Kidney (tissue), 14 donors: ENCODE measurements around the gene HOXD11. TPM values are rescaled to one million over a fixed set of nuclear protein-coding genes. Genes with fewer than 3 reads are reported as not detected.
A peak's percentile ranks its signal among the peaks of the same experiment; 100 is the strongest.

Source experiments
- DNase-seq, 5 donors: peaks; one replicate each; pipeline ENCODE4 v3.0.0-alpha.2; 2013 to 2020
- FAIRE-seq: peaks from 2 replicates; lab custom pipeline; 2012; peaks lifted over from hg19 to GRCh38; lab: Jason Lieb, UNC
- H3K27ac ChIP-seq, 2 donors: one replicate each; pipeline ENCODE4 v1.7.0; 2013; ENCODE audit warnings: low read depth in 2 of 2, low read length in 2 of 2, inconsistent platforms in 1 of 2
- H3K27me3 ChIP-seq: one replicate; pipeline ENCODE4 v1.7.1; 2013; ENCODE audit warnings: low read length, inconsistent platforms; ENCODE audit not compliant: control insufficient read depth, insufficient read depth
- H3K36me3 ChIP-seq, 3 donors: one replicate each; pipeline versions ENCODE4 v1.7.0 to v1.7.1; 2013; ENCODE audit warnings: low read length in 3 of 3, control low read depth in 1 of 3, inconsistent platforms in 1 of 3; ENCODE audit not compliant: insufficient read depth in 3 of 3, control insufficient read depth in 2 of 3
- H3K4me1 ChIP-seq, 3 donors: one replicate each; pipeline versions ENCODE4 v1.7.0 to v1.7.1; 2013; ENCODE audit warnings: low read length in 3 of 3, inconsistent platforms in 1 of 3, low read depth in 1 of 3; ENCODE audit not compliant: control insufficient read depth in 2 of 3, insufficient read depth in 2 of 3
- H3K4me3 ChIP-seq, 3 donors: one replicate each; pipeline versions ENCODE4 v1.7.0 to v1.8.1; 2013; ENCODE audit warnings: low read length in 3 of 3, control low read depth in 1 of 3, inconsistent platforms in 1 of 3
- H3K9ac ChIP-seq, 3 donors: one replicate each; pipeline versions ENCODE4 v1.7.0 to v1.7.1; 2013; ENCODE audit warnings: low read length in 3 of 3, control low read depth in 1 of 3, inconsistent platforms in 1 of 3
- H3K9me3 ChIP-seq, 3 donors: one replicate each; pipeline versions ENCODE4 v1.7.0 to v1.7.1; 2013; ENCODE audit warnings: low read length in 3 of 3, control low read depth in 1 of 3, inconsistent platforms in 1 of 3; ENCODE audit not compliant: control insufficient read depth in 2 of 3, insufficient read depth in 1 of 3
- intact Hi-C: fragments of 100-400 bp; cut with DNase I; formaldehyde crosslinking; loops from one replicate; pipeline ENCODE4 v1.11.1; 2022
- polyA plus RNA-seq: library from polyadenylated mRNA; stranded (reverse); fragments of 350-450 nt; fragmentation: Illumina TruSeq; extraction: RNeasy Lipid Tissue Mini Kit (QIAGEN cat#74804); gene quantifications from one replicate; pipeline ENCODE4 v1.2.3, GENCODE V29; 2014; ENCODE audit warnings: low read depth, low replicate concordance; ENCODE audit not compliant: insufficient read depth
- total RNA-seq: library from RNA; stranded (reverse); fragmentation: NEBNext Ultra II Directional; extraction: Animal tissue kit (Norgen Biotek cat#: 25700); gene quantifications from one replicate; pipeline ENCODE4 v1.2.1, GENCODE V29; 2021
- TF ChIP-seq, protein P1 (sequence below): IDR thresholded peaks from 3 replicates; pipeline ENCODE4 v1.5.1; 2012; ENCODE audit warnings: mild to moderate bottlenecking, moderate library complexity, borderline replicate concordance; ENCODE audit not compliant: insufficient read depth; ENCODE audit errors: extremely low read depth
- donor health status: control.
- donor health status: control.
- donor health status: control.
- donor health status: control.
- donor health status: control.
- donor health status: DM: yes; HTN: yes; CAD: no.
- donor health status: Normal renal cell carcinoma (clear cell type).

Gene HOXD11
- total and polyA plus RNA-seq, 2 donors from 2014 or later: 5.8 to 15.9 TPM

DNA sequence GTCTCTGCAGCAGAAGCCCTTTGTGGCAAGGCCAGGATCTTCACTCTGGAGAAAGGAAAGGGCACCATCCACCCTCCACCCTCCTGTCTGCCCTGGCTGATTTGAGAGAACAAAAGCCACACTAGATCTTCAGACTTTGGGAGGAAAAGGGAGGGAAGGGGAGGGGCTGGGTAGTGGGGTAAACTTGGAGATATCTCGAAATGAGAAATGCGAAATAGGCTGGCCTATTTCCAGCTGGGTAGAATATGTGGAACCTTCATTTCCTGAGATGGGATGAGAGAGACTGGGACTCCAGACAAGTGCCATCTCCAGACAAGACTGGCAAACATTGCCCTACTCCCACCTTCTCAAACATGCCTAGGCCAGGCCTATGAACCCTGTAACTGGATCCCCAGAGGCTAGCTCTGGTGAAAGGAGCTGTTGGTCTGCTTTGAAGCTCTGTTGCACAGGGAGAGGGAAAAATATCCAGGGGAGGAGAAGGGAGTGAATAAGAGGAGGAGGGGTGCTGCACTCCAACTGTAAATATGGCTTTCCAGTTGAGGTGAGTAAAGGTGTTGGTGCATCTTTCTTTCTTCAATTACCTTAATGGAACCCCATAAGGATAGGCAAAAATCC is 5.8 kb upstream of the HOXD11 start:
- peak in 3 of 5 donors; percentile 66 to 81 (median 80) for DNase-seq
- Histone ChIP-seq H3K27me3 (peaks cover 47% of the 10 kb centered on the region), H3K4me3 (no peak overlapping the region), H3K4me1 (peaks cover 0 to 13% (median 5%) of the 10 kb centered on the region in 3 donors), H3K27ac (no peak overlapping the region), H3K9ac (no peak overlapping the region), H3K36me3 (no peaks in the 10 kb centered on the region), H3K9me3 (no peaks in the 10 kb centered on the region)
- no peak for FAIRE-seq
- intact Hi-C loops: no loop called here
- TF ChIP-seq, protein P1, sequence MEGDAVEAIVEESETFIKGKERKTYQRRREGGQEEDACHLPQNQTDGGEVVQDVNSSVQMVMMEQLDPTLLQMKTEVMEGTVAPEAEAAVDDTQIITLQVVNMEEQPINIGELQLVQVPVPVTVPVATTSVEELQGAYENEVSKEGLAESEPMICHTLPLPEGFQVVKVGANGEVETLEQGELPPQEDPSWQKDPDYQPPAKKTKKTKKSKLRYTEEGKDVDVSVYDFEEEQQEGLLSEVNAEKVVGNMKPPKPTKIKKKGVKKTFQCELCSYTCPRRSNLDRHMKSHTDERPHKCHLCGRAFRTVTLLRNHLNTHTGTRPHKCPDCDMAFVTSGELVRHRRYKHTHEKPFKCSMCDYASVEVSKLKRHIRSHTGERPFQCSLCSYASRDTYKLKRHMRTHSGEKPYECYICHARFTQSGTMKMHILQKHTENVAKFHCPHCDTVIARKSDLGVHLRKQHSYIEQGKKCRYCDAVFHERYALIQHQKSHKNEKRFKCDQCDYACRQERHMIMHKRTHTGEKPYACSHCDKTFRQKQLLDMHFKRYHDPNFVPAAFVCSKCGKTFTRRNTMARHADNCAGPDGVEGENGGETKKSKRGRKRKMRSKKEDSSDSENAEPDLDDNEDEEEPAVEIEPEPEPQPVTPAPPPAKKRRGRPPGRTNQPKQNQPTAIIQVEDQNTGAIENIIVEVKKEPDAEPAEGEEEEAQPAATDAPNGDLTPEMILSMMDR: no peak

DNA sequence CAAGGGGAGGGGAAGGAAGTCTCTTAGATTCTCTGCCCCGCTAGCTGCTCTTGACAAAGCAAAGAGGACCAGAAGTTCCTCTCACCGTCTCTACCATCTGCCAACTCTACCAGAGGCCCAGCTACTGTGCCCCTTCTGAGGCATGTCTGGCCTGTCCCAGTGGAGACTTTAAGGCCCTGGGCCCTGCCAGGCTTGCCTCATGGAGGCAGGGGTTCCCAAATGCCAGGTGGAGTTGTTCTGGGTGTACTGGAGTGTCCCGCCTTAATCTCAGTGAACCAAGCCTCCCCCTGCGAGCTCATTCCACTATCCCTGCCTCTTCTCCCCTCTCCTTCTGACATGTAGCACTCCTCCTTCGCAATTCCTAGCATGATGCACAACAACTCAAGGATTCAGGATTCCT is 5.2 kb upstream of the HOXD11 start:
- FAIRE-seq (no peak), DNase-seq (peak in 2 of 5 donors; percentile 30 to 57)
- H3K9ac ChIP-seq: no peak overlapping the region
- intact Hi-C loops: no loop called here
- H3K9me3 ChIP-seq: no peaks in the 10 kb centered on the region
- no peaks in the 10 kb centered on the region for H3K36me3 ChIP-seq
- TF ChIP-seq, protein P1: no peak
- peaks cover 42% of the 10 kb centered on the region for H3K27me3 ChIP-seq
- no peak overlapping the region for H3K27ac ChIP-seq
- H3K4me3 ChIP-seq: no peak overlapping the region
- peaks cover 0 to 11% (median under 1%) of the 10 kb centered on the region in 3 donors for H3K4me1 ChIP-seq

DNA sequence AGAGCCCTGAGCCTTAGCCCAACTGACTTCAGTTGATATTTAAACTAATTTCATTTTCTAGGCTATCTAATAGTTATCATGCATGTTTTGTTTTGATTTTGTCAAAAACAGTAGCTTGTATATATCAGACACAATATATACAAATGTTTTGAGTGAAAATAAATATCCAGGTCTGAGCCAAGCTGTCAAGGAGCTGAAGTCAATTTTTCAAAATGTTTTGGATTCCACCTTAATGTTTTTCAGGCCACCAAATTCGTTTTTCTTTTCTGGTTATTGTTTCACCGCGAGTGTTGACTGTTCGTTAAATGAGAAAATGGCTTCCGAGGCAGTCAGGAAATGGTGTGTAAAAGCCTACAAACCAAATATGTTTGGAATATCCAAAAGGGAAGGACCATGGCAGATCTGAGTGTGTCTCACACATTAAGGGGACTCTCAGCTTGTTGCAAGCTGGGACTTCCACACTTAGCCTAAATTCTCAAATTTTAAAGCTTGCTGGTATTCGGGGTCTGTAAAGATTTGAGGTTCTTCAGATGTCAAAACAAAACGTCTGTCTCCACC is 4.7 kb upstream of the HOXD11 start:
- no peak overlapping the region for H3K4me3 ChIP-seq
- DNase-seq (no peak), FAIRE-seq (no peak)
- H3K36me3 ChIP-seq: no peaks in the 10 kb centered on the region
- H3K9ac ChIP-seq: no peak overlapping the region
- H3K27ac ChIP-seq: no peak overlapping the region
- no peaks in the 10 kb centered on the region for H3K9me3 ChIP-seq
- TF ChIP-seq, protein P1: no peak
- intact Hi-C loops: no loop called here
- H3K4me1 ChIP-seq: peaks cover 0 to 8% (median 0%) of the 10 kb centered on the region in 3 donors
- H3K27me3 ChIP-seq: peaks cover 36% of the 10 kb centered on the region
